Inferior parietal cortex (tissue), 1 donor: ENCODE results near the gene NEK1.
"Not testable (repeated sequence)": the region's sequence is repeated elsewhere in the genome, so short reads cannot be mapped to it uniquely, and the experiment has no call there.

Experiments used
- DNase-seq: peaks from one replicate; pipeline ENCODE4 v3.0.0-alpha.2; 2016; ENCODE audit errors: extremely low spot score

Gene NEK1

DNA sequence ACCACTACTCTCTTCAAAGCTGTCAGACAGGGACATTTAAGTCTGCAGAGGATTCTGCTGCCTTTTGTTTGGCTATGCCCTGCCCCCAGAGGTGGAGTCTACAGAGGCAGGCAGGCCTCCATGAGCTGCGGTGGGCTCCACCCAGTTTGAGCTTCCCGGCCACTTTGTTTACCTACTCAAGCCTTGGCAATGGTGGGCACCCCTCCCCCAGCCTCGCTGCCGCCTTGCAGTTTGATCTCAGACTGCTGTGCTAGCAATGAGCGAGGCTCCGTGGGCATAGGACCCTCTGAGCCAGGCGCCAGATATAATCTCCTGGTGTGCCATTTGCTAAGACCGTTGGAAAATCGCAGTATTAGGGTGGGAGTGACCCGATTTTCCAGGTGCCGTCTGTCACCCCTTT lies 112.5 kb downstream of the NEK1 start:
- DNase-seq: not testable (repeated sequence)

GRCh38 chr4:169494234-169494633 lies 118.1 kb downstream of the NEK1 start:
- DNase-seq: not testable (repeated sequence)

DNA sequence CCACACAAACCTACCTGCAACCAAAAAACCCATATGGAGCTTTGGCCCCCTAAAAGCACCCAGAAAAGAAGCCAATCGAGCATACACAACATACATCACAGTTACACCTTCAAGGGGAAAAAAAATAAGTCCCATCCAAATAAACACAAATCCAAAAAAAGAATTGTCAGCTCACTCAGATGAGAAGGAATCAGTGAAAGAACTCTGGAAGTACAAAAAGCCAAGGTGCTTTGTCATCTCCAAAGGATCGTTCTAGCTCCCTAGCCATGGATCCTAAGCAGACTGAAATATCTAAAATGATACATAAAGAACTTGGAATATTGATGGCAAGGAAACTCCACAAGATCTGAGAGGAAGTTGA lies 119.2 kb downstream of the NEK1 start:
- no peak for DNase-seq

GRCh38 chr4:169492436-169493163 lies 119.8 kb downstream of the NEK1 start:
- no peak for DNase-seq

- DNase-seq: no peak
Measured at GRCh38 chr4:169491211-169491610, 121.2 kb downstream of the NEK1 start.

DNA sequence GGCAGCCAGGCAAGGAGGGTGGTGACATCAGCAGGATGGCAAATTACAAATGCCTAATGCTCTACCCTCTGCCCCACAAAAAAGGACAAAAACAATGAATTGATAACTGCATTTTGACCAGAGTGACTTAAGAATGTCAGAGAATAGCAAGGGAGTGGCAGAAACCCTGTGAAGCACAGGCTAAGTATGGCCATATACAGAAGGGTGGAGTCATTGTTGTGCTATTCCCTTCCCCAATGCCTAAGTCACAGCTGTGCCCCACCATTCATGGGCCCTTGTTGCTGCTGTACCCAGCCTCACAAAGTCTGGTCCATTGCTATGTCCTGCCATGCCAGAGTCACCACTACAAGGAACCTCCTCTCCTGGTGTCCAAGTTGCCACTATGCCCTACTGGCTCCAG lies 123.1 kb downstream of the NEK1 start:
- DNase-seq: no peak

- peak; percentile 87 for DNase-seq
Measured at GRCh38 chr4:169485791-169486742, 126.3 kb downstream of the NEK1 start.

DNA sequence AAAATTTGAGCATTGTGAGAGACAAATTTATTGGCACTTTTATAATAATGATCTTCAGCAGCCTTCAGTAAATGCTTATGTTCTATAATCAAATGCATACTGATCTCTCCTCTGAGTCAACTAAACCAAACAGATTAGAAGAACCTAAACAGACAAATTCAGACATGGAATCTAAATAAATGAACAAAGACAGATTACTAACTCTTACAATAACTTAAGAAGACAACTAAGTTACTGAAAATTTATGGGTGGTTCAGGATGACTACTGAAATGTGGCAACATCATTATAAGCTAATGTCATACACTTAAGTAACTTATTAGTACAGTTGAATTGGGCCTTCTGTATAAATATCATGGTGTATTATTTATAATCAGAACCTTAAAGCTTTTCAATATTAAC lies 127.3 kb downstream of the NEK1 start:
- no peak for DNase-seq

- peak; percentile 15 for DNase-seq
Measured at GRCh38 chr4:169484485-169484884, 127.9 kb downstream of the NEK1 start.

DNA sequence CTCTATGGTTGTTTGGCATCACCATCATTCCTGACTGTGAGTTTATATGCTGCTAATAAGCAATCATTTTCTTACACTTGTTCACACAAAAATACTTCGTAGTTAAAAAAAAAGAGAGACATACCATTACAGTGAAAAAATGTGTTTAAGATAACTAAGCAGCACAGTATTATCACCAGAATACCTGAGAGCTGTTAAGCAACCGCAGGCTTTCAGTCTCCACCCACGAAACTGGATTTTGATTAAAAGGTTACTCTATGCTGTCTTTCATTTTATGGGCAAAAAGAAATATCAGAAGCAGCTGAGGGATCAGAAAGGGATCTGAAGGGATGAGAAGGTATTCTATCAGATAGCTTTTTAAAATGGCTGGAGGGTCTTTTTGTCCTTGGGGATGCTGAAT lies 148.3 kb downstream of the NEK1 start:
- no peak for DNase-seq

GRCh38 chr4:169460081-169460480 lies 152.3 kb downstream of the NEK1 start:
- no peak for DNase-seq

DNA sequence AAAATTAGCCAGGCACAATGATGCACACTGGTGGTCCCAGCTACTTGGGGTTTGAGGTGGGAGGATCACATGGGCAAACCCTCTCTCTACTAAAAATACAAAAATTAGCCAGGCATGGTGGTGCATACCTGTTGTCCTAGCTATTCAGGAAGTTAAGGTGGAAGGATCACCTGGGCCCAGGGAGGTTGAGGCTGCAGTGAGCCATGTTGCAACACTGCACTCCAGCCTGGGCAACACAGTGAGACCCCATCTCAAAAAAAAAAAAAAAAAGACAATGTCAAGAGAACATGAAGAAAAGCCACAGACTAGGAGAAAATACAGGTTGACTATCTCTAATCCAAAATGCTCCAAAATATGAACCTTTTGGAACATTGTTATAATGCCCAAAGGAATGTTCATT lies 153.8 kb downstream of the NEK1 start:
- DNase-seq: no peak

- not testable (repeated sequence) for DNase-seq
Measured at GRCh38 chr4:169452644-169453043, 159.7 kb downstream of the NEK1 start.

GRCh38 chr4:169448935-169449334 lies 163.4 kb downstream of the NEK1 start:
- not testable (repeated sequence) for DNase-seq

DNA sequence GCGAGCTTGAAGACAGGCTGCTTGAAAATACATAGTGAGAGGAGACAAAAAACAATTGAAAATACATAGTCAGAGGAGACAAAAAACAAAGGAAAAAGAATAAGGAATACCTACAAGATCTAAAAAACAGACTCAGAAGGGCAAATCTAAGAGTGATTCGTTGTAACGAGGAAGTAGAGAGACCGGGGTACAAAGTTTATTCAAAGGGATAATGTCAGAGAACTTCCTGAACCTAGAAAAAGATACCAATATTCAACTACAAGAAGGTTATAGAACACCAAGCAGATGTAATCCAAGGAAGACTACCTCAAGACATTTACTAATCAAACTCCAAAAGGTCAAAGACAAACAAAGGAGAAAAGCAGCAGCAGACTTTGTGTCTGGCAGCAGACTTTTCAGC lies 165.6 kb downstream of the NEK1 start:
- no peak for DNase-seq

- no peak for DNase-seq
Measured at GRCh38 chr4:169443748-169444147, 168.6 kb downstream of the NEK1 start.

DNA sequence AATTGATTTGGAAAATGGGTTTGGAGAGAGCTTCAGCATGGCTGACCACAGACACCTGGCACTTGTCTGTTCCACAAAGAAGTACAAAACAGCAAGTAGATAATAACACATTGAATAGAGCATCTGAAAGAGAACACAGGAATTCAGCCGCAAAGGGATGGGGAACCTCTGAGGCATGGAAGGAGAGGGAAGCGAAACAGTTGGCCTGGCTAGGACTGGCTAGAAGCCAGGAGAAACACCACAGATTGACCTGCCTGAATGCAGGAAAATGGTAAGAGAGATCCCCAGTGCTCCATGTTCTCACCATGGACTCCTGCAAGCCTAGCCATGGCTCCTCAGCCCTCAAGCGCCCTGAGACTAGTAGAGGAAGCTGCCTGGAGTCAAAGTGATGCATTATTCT lies 171.9 kb downstream of the NEK1 start:
- no peak for DNase-seq

- DNase-seq: peak; percentile 17
Measured at GRCh38 chr4:169439244-169439643, 173.1 kb downstream of the NEK1 start.

GRCh38 chr4:169438057-169438480 lies 174.3 kb downstream of the NEK1 start:
- no peak for DNase-seq

DNA sequence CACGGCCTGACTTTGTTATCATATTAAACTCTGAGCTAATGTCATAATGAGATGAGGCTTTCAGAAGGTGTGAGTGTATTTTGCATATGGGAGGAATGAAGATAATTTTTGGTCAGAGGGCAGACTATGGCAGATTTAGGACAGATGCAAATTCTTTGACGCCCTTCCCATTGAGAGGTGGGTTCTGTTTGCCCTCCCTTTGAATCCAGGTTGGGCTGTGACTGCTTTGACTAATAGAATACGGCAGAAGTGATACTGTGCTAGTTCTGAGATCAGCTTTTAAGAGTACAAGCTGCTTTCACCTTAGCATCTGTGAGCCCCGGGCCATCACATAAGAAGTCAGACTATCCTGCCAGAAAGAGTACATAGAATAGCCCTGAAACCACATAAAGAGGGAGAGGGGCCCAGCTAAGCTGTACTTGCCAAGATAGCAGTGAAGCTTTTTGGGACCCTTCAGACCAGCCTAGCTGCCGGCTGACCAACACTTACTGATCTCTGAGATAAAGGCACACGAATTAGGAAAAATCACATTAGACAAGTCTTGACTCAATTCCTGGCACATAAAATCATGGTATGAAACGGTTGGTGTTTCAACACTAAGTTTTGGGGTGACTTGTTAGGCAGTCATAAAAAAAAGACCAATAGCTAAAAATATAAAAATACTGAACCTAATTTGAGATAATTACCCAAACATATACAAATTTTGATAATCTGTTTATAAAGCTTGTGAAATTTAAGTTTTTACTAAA lies 174.9 kb downstream of the NEK1 start:
- no peak for DNase-seq

DNA sequence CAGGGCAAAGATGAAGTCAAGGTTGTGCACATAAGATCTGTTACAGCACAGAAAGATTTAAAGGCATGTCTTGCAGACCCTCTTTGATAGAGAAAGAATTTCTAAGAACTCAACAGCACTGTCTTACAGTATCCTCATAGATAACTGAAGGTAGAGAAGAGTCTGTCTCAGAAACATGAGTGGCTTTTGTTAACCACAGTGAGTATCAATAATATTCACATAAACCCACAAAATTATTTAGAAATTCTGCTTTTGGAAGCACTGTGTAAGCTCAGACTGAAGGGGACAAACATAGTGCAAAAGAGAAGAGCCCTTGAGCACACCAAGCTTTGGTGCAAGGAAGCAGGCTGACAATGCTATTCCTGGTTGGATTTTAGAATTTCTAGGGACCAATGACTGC lies 175.6 kb downstream of the NEK1 start:
- DNase-seq: no peak

DNA sequence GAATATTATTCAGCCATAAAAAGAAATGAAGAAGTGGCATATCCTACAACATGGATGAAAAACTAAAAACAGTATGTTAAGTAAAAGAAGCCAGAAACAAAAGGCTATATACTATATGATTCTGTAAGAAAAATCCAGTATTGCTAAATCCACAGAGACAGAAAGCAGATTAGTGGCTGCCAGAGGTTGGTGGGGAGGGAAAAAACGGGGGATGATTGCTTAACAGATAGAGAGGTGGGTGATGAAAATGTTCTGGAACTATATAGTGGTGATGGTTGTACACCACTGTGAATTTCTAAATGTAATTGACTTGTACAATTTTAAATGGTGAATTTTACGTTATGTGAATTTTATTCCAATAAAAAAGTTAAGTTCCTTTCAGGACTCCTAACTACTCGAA lies 184.0 kb downstream of the NEK1 start:
- DNase-seq: no peak
